ENCODE data around the gene NOTUM.

DNA sequence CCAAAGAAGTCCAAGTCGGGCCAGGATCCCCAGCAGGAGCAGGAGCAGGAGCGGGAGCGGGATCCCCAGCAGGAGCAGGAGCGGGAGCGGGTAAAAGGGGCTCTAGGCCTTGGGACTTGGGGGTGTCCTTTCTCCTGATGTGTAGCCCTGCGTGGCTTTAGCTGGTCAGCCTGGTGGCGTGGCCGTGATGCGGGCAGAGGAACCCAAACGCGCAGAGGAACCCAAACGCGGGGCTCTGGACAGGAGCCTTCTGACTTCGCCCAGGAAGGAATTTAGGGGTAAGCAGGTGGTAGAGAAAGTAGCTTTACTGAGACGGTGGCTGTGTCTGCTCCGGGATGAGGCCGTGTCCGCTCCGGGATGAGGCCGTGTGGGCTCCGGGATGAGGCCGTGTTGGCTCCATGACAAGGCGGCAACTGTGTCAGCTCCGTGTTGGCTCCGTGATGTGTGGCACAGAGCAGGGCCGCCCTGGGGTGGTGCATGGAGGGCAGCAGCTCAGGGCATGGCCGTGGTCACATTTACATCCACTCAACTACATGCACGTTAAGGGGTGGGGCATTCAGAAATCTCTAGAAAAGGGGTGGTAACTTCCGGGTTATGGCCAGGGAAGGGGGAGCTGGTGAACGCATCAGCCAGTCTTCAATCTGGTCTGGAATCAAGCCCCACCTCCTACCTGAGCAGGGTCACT lies 35.9 kb upstream of the NOTUM start:
- TF ChIP-seq POLR2AphosphoS5 (IDR thresholded peaks at IDR 0.05) (no peak), POLR2A (IDR thresholded peaks at IDR 0.05) (no peak)

All from upper lobe of left lung (tissue), 4 donors.